Calu3 (cell line): ENCODE data around the gene CRACDL. TPM values are rescaled to one million over a fixed set of nuclear protein-coding genes. Genes with fewer than 3 reads are reported as not detected.

ENCODE experiments used
- BruUV-seq: library from RNA; stranded (reverse); fragments of 400-500 nt; replicated peaks from 2 replicates; lab custom pipeline; 2021; lab: Mats Ljungman, UMichigan
- CTCF ChIA-PET: fragments of 300-600 bp; sonication (Branson Sonifier 250); formaldehyde crosslinking; loops from one replicate; lab custom pipeline; 2022; ENCODE audit warnings: antibody characterized with exemption; lab: Charles Lee
- DNase-seq: peaks from one replicate; pipeline ENCODE4 v3.0.0; 2022
- H3K27ac Mint-ChIP-seq: one replicate; pipeline ENCODE4 v1.8.0; 2022; ENCODE audit warnings: mixed read lengths; ENCODE audit not compliant: unreplicated experiment
- H3K27me3 Mint-ChIP-seq: one replicate; pipeline ENCODE4 v1.8.0; 2022; ENCODE audit warnings: mixed read lengths; ENCODE audit not compliant: unreplicated experiment
- H3K36me3 Mint-ChIP-seq: one replicate; pipeline ENCODE4 v1.8.0; 2022; ENCODE audit warnings: mild to moderate bottlenecking, moderate library complexity, mixed read lengths; ENCODE audit not compliant: insufficient read depth, unreplicated experiment
- H3K4me1 Mint-ChIP-seq: one replicate; pipeline ENCODE4 v1.8.0; 2022; ENCODE audit warnings: mild to moderate bottlenecking, low read depth, mixed read lengths; ENCODE audit not compliant: unreplicated experiment
- H3K4me3 Mint-ChIP-seq: one replicate; pipeline ENCODE4 v1.8.0; 2022; ENCODE audit warnings: mild to moderate bottlenecking, low read depth, moderate library complexity, mixed read lengths; ENCODE audit not compliant: unreplicated experiment
- H3K9me3 Mint-ChIP-seq: one replicate; pipeline ENCODE4 v1.8.0; 2022; ENCODE audit warnings: low read depth, mixed read lengths; ENCODE audit not compliant: unreplicated experiment
- CTCF ChIP-seq: fragments of 200-600 bp; IDR thresholded peaks from one replicate; pipeline ENCODE4 v1.8.0; 2022; ENCODE audit warnings: antibody characterized with exemption; ENCODE audit not compliant: unreplicated experiment
- intact Hi-C: fragments of 100-400 bp; cut with micrococcal nuclease; formaldehyde crosslinking; loops from one replicate; pipeline ENCODE4 v1.10.0; 2022; ENCODE audit not compliant: unreplicated experiment
- total RNA-seq: library from RNA; stranded (reverse); gene quantifications from 2 replicates; pipeline ENCODE4 v1.2.3, GENCODE V29; 2022

The CRACDL gene
- total RNA-seq, 1 experiment from 2014 or later, result 16.2 TPM

- intact Hi-C loops, result no loop called here
- Mint-ChIP-seq H3K27me3 (no peaks in the 10 kb centered on the region), H3K36me3 (no peaks in the 10 kb centered on the region), H3K9me3 (peaks cover 8% of the 10 kb centered on the region), H3K27ac (no peak overlapping the region), H3K4me1 (no peaks in the 10 kb centered on the region), H3K4me3 (no peak overlapping the region)
- CTCF ChIA-PET, result no interaction called here
- BruUV-seq, result no TSS peak
- no peak for DNase-seq
- TF ChIP-seq CTCF, result no peak
These were observed 49.9 kb downstream of the CRACDL start for GRCh38 chr2:98886066-98886554.

- peaks cover 8% of the 10 kb centered on the region for H3K9me3 Mint-ChIP-seq
- TF ChIP-seq CTCF, result no peak
- no peaks in the 10 kb centered on the region for H3K36me3 Mint-ChIP-seq
- H3K27me3 Mint-ChIP-seq, result no peaks in the 10 kb centered on the region
- no peak overlapping the region for H3K27ac Mint-ChIP-seq
- H3K4me3 Mint-ChIP-seq, result no peak overlapping the region
- DNase-seq, result no peak
- CTCF ChIA-PET, result no interaction called here
- H3K4me1 Mint-ChIP-seq, result no peaks in the 10 kb centered on the region
- intact Hi-C loops, result no loop called here
- no TSS peak for BruUV-seq
These were observed 51.4 kb downstream of the CRACDL start for GRCh38 chr2:98884658-98885057.

- no peak overlapping the region for H3K4me3 Mint-ChIP-seq
- TF ChIP-seq CTCF, result no peak
- no peaks in the 10 kb centered on the region for H3K36me3 Mint-ChIP-seq
- no TSS peak for BruUV-seq
- peaks cover 8% of the 10 kb centered on the region for H3K9me3 Mint-ChIP-seq
- DNase-seq, result no peak
- no peaks in the 10 kb centered on the region for H3K27me3 Mint-ChIP-seq
- H3K27ac Mint-ChIP-seq, result no peak overlapping the region
- no peaks in the 10 kb centered on the region for H3K4me1 Mint-ChIP-seq
- intact Hi-C loops, result no loop called here
- CTCF ChIA-PET, result interaction anchor here (0.5 kb wide), 1 partner anchor 43 kb away, joined by 3 read pairs; no protein-coding TSS in a partner anchor
These were observed 52.2 kb downstream of the CRACDL start for GRCh38 chr2:98883780-98884211.

- CTCF ChIA-PET, result interaction anchor here (0.5 kb wide), 1 partner anchor 44 kb away, joined by 3 read pairs; no protein-coding TSS in a partner anchor
- Mint-ChIP-seq H3K9me3 (peaks cover 8% of the 10 kb centered on the region), H3K27ac (no peak overlapping the region), H3K27me3 (no peaks in the 10 kb centered on the region), H3K36me3 (no peaks in the 10 kb centered on the region), H3K4me1 (no peaks in the 10 kb centered on the region), H3K4me3 (no peak overlapping the region)
- DNase-seq, result no peak
- BruUV-seq, result no TSS peak
- TF ChIP-seq CTCF, result no peak
- intact Hi-C loops, result no loop called here
These were observed 52.9 kb downstream of the CRACDL start for GRCh38 chr2:98882971-98883779.
